Measurements from ENCODE around the gene LILRB2.
"Not testable (repeated sequence)": the region's sequence is repeated elsewhere in the genome, so short reads cannot be mapped to it uniquely, and the experiment has no call there.

The LILRB2 gene

GRCh38 chr19:54302257-54302656 is 21.3 kb upstream of the LILRB2 start:
- peak; percentile 29 for DNase-seq

- DNase-seq = no peak
These were observed 18.6 kb upstream of the LILRB2 start for GRCh38 chr19:54299515-54299914.

- DNase-seq = no peak
These were observed 18.2 kb upstream of the LILRB2 start for GRCh38 chr19:54299126-54299498.

GRCh38 chr19:54298357-54299125 is 17.6 kb upstream of the LILRB2 start:
- DNase-seq = no peak

- DNase-seq = no peak
These were observed 16.9 kb upstream of the LILRB2 start for GRCh38 chr19:54297759-54298305.

GRCh38 chr19:54294539-54294938 is 13.6 kb upstream of the LILRB2 start:
- no peak for DNase-seq

GRCh38 chr19:54289160-54289559 is 8.2 kb upstream of the LILRB2 start:
- not testable (repeated sequence) for DNase-seq

GRCh38 chr19:54287456-54287855 is 6.5 kb upstream of the LILRB2 start:
- DNase-seq = no peak

GRCh38 chr19:54286283-54286682 is 5.4 kb upstream of the LILRB2 start:
- not testable (repeated sequence) for DNase-seq

- DNase-seq = not testable (repeated sequence)
These were observed 4.6 kb upstream of the LILRB2 start for GRCh38 chr19:54285427-54286056.

GRCh38 chr19:54282686-54283470 is 2.0 kb upstream of the LILRB2 start:
- peak; percentile 49 for DNase-seq

- DNase-seq = not testable (repeated sequence)
These were observed 792 bp upstream of the LILRB2 start for GRCh38 chr19:54281729-54282075.

- DNase-seq = peak; percentile 15
These were observed 469 bp downstream of the LILRB2 start for GRCh38 chr19:54280441-54280840.

- not testable (repeated sequence) for DNase-seq
These were observed 885 bp downstream of the LILRB2 start for GRCh38 chr19:54280025-54280424.

- DNase-seq = no peak
These were observed 1.4 kb downstream of the LILRB2 start for GRCh38 chr19:54279406-54279962.

- not testable (repeated sequence) for DNase-seq
These were observed 2.2 kb downstream of the LILRB2 start for GRCh38 chr19:54278571-54279195.

GRCh38 chr19:54278056-54278455 is 2.9 kb downstream of the LILRB2 start:
- not testable (repeated sequence) for DNase-seq

- not testable (repeated sequence) for DNase-seq
These were observed 3.7 kb downstream of the LILRB2 start for GRCh38 chr19:54277111-54277615.

- no peak for DNase-seq
These were observed 5.0 kb downstream of the LILRB2 start for GRCh38 chr19:54275951-54276350.

GRCh38 chr19:54274516-54274915 is 6.4 kb downstream of the LILRB2 start:
- not testable (repeated sequence) for DNase-seq

- DNase-seq = no peak
These were observed 7.1 kb downstream of the LILRB2 start for GRCh38 chr19:54273821-54274220.

- not testable (repeated sequence) for DNase-seq
These were observed 8.7 kb downstream of the LILRB2 start for GRCh38 chr19:54272181-54272580.

Data from KG1 (cell line).